Activated T-cell treated with anti-CD3 and anti-CD28 coated beads, Interleukin-2, amount 50 U/mL, for 24 hours (primary cell): Measurements from ENCODE around the gene ADSL.

Source experiments
- DNase-seq: peaks from one replicate; pipeline ENCODE4 v3.0.0-alpha.2; 2020
- H3K27ac Mint-ChIP-seq: 2 replicates; pipeline ENCODE4 v1.8.0; 2020; ENCODE audit warnings: mild to moderate bottlenecking, mixed read lengths
- H3K27me3 Mint-ChIP-seq: 2 replicates; pipeline ENCODE4 v1.8.0; 2020; ENCODE audit warnings: mixed read lengths
- H3K36me3 Mint-ChIP-seq: 2 replicates; pipeline ENCODE4 v1.8.0; 2020; ENCODE audit warnings: low read depth, mixed read lengths
- H3K4me1 Mint-ChIP-seq: 2 replicates; pipeline ENCODE4 v1.8.0; 2020; ENCODE audit warnings: low read depth, mixed read lengths
- H3K4me3 Mint-ChIP-seq: 2 replicates; pipeline ENCODE4 v1.8.0; 2020; ENCODE audit warnings: mild to moderate bottlenecking, moderate library complexity, mixed read lengths
- H3K9me3 Mint-ChIP-seq: 2 replicates; pipeline ENCODE4 v1.8.0; 2020; ENCODE audit warnings: mixed read lengths

The ADSL gene

DNA sequence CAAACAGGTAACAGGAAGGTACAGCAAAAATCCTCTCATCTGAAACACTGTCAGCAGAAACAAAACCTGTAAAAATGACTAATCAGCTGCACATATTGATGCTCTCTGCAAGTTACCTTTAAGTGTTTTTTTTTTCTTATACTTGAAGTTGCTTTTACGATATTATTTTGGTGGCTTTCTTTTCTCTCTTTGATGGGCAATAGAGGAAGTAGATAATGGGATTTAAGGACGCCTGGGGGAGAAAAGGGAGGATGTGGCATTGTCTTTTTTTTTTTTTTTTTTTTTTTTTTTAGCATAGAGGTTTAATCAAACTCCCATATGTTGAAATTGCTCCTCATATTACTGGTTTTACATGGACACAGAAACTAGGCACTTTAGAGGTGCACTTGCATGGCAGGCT lies 11.4 kb upstream of the ADSL start:
- Mint-ChIP-seq H3K4me1 (peaks cover 76% of the 10 kb centered on the region), H3K4me3 (peak overlapping the region; percentile 49), H3K27ac (peak overlapping the region; percentile 86), H3K27me3 (no peaks in the 10 kb centered on the region), H3K36me3 (peaks cover 6% of the 10 kb centered on the region), H3K9me3 (no peaks in the 10 kb centered on the region)
- no peak for DNase-seq

- Mint-ChIP-seq H3K36me3 (peaks cover 6% of the 10 kb centered on the region), H3K9me3 (no peaks in the 10 kb centered on the region), H3K27ac (peak overlapping the region; percentile 86), H3K27me3 (no peaks in the 10 kb centered on the region), H3K4me1 (peaks cover 74% of the 10 kb centered on the region), H3K4me3 (no peak overlapping the region)
- DNase-seq: no peak
These were observed 10.9 kb upstream of the ADSL start for GRCh38 chr22:40335358-40335757.

- Mint-ChIP-seq H3K4me1 (peaks cover 58% of the 10 kb centered on the region), H3K27ac (peak overlapping the region; percentile 30), H3K27me3 (no peaks in the 10 kb centered on the region)
These were observed 6.3 kb upstream of the ADSL start for GRCh38 chr22:40340044-40340443.

DNA sequence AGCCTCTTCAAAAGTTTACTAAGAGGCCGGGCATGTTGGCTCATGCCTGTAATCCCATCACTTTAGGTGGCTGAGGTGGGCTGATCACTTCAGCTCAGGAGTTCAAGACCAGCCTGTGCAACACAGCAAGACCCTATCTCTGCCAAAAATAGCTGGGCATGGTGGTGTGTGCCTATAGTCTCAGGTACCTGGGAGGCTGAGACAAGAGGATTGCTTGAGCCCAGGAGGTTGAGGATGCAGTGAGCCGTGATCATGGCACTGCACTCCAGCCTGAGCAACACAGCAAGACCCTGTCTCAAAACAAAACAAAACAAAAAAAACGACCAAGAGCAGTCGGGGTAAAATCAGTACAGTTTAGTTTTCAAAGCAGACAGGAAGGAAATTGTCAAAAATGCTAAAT lies 4.7 kb upstream of the ADSL start:
- Mint-ChIP-seq H3K4me3 (no peak overlapping the region), H3K4me1 (peaks cover 49% of the 10 kb centered on the region), H3K27me3 (no peaks in the 10 kb centered on the region), H3K27ac (peak overlapping the region; percentile 42), H3K36me3 (peaks cover 21% of the 10 kb centered on the region), H3K9me3 (no peaks in the 10 kb centered on the region)
- peak; percentile 19 for DNase-seq

More at GRCh38 chr22:40340044-40340443, 6.3 kb upstream of the ADSL start:
- Mint-ChIP-seq H3K4me3 (no peak overlapping the region), H3K36me3 (peaks cover 10% of the 10 kb centered on the region), H3K9me3 (no peaks in the 10 kb centered on the region)
- no peak for DNase-seq

DNA sequence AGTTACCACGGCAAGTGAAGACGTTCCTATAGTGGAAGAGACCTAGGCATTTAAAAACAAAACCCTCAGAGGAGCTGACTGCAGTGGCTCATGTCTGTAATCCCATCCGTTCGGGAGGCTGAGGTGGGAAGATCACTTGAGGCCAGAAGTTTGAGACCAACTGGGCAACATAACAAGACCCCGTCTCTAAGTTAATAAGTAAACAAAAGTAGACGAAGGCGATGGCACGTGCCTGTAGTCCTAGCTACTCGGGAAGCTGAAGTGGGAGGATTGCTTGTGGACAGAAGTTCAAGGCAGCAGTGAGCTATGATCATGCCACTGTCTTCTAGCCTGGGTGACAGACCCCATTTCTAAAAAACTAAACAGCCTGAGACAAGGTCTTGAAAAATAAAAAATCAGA lies 3.8 kb upstream of the ADSL start:
- H3K27me3 Mint-ChIP-seq: no peaks in the 10 kb centered on the region
- H3K4me1 Mint-ChIP-seq: peaks cover 47% of the 10 kb centered on the region
- H3K4me3 Mint-ChIP-seq: no peak overlapping the region

DNA sequence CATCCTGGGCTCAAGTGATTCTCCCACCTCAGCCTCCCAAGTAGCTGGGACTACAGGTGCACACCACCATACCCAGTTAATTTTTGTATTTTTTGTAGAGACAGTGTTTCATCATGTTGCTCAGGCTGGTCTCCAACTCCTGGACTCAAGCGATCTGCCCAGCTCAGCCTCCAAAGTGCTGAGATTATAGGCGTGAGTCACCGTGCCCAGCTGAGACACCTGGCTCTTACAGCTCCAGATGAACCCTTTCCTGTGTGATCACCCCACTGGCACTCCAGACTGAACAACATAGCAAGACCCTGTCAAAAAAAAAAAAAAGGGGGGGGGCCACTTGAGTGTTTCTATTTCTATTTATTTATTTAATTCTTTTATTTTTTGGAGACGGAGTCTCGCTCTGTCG lies 1.0 kb upstream of the ADSL start:
- Mint-ChIP-seq H3K4me1 (peaks cover 54% of the 10 kb centered on the region), H3K9me3 (no peaks in the 10 kb centered on the region), H3K27ac (peak overlapping the region; percentile 99), H3K36me3 (peaks cover 53% of the 10 kb centered on the region), H3K27me3 (no peaks in the 10 kb centered on the region), H3K4me3 (peak overlapping the region; percentile 99)
- peak; percentile 46 for DNase-seq

More for the DNA sequence above, 3.8 kb upstream of the ADSL start:
- H3K27ac Mint-ChIP-seq: peak overlapping the region; percentile 85
- H3K9me3 Mint-ChIP-seq: no peaks in the 10 kb centered on the region
- peaks cover 30% of the 10 kb centered on the region for H3K36me3 Mint-ChIP-seq
- peak; percentile 21 for DNase-seq

GRCh38 chr22:40345815-40346184 lies 500 bp upstream of the ADSL start:
- peaks cover 52% of the 10 kb centered on the region for H3K4me1 Mint-ChIP-seq
- peak overlapping the region; percentile 99 for H3K4me3 Mint-ChIP-seq
- no peaks in the 10 kb centered on the region for H3K9me3 Mint-ChIP-seq
- H3K27ac Mint-ChIP-seq: peak overlapping the region; percentile 99
- peaks cover 58% of the 10 kb centered on the region for H3K36me3 Mint-ChIP-seq
- no peaks in the 10 kb centered on the region for H3K27me3 Mint-ChIP-seq
- DNase-seq: peak; percentile 77

- no peak for DNase-seq
- Mint-ChIP-seq H3K4me1 (peaks cover 48% of the 10 kb centered on the region), H3K27me3 (no peaks in the 10 kb centered on the region), H3K4me3 (peak overlapping the region; percentile 99), H3K9me3 (no peaks in the 10 kb centered on the region), H3K36me3 (peaks cover 71% of the 10 kb centered on the region), H3K27ac (peak overlapping the region; percentile 99)
These were observed 1.0 kb downstream of the ADSL start for GRCh38 chr22:40347300-40347699.

- H3K27ac Mint-ChIP-seq: peak overlapping the region; percentile 99
- no peaks in the 10 kb centered on the region for H3K27me3 Mint-ChIP-seq
- peak overlapping the region; percentile 99 for H3K4me3 Mint-ChIP-seq
- H3K36me3 Mint-ChIP-seq: peaks cover 79% of the 10 kb centered on the region
- DNase-seq: peak; percentile 72
- no peaks in the 10 kb centered on the region for H3K9me3 Mint-ChIP-seq
- peaks cover 43% of the 10 kb centered on the region for H3K4me1 Mint-ChIP-seq
These were observed 1.8 kb downstream of the ADSL start for GRCh38 chr22:40348025-40348658.

- Mint-ChIP-seq H3K27me3 (no peaks in the 10 kb centered on the region), H3K36me3 (peaks cover 96% of the 10 kb centered on the region), H3K9me3 (no peaks in the 10 kb centered on the region), H3K4me3 (no peak overlapping the region), H3K4me1 (peaks cover 33% of the 10 kb centered on the region), H3K27ac (no peak overlapping the region)
- no peak for DNase-seq
These were observed 6.5 kb downstream of the ADSL start for GRCh38 chr22:40352763-40353162.

GRCh38 chr22:40361100-40361499 lies 14.8 kb downstream of the ADSL start:
- Mint-ChIP-seq H3K4me1 (peaks cover 7% of the 10 kb centered on the region), H3K4me3 (no peak overlapping the region), H3K9me3 (no peaks in the 10 kb centered on the region), H3K36me3 (peaks cover 100% of the 10 kb centered on the region), H3K27me3 (no peaks in the 10 kb centered on the region), H3K27ac (peak overlapping the region; percentile 16)
- DNase-seq: no peak

GRCh38 chr22:40363059-40363458 lies 16.8 kb downstream of the ADSL start:
- H3K4me3 Mint-ChIP-seq: no peak overlapping the region
- DNase-seq: no peak
- no peaks in the 10 kb centered on the region for H3K27me3 Mint-ChIP-seq
- peak overlapping the region; percentile 44 for H3K27ac Mint-ChIP-seq
- peaks cover 7% of the 10 kb centered on the region for H3K4me1 Mint-ChIP-seq
- H3K9me3 Mint-ChIP-seq: no peaks in the 10 kb centered on the region
- peaks cover 100% of the 10 kb centered on the region for H3K36me3 Mint-ChIP-seq

GRCh38 chr22:40364431-40364830 lies 18.1 kb downstream of the ADSL start:
- peak overlapping the region; percentile 86 for H3K27ac Mint-ChIP-seq
- H3K4me1 Mint-ChIP-seq: peaks cover 8% of the 10 kb centered on the region

DNA sequence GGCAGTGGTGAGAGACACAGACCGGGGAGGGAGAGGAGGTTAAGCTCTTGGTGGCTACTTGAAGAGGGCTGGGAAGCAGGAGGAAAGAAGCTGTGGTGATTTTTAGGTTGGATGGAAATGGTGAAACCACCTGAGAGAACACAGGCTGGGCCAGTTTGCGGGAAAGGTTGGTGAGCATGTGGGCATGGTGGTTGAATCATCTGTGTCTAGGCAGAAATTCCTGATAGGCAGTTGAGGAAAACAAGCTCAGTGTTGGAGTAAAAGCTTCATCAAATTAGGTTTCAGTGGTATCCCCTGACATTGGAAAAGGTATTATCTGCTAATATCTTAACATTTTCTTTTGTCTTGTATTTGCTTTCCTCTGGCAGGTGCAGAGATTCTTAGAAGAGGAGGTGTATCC lies 19.8 kb downstream of the ADSL start:
- Mint-ChIP-seq H3K4me3 (no peak overlapping the region), H3K4me1 (peaks cover 13% of the 10 kb centered on the region), H3K36me3 (peaks cover 92% of the 10 kb centered on the region), H3K27me3 (no peaks in the 10 kb centered on the region), H3K27ac (peak overlapping the region; percentile 86), H3K9me3 (no peaks in the 10 kb centered on the region)
- no peak for DNase-seq

More at GRCh38 chr22:40364431-40364830, 18.1 kb downstream of the ADSL start:
- Mint-ChIP-seq H3K27me3 (no peaks in the 10 kb centered on the region), H3K9me3 (no peaks in the 10 kb centered on the region), H3K4me3 (no peak overlapping the region), H3K36me3 (peaks cover 99% of the 10 kb centered on the region)
- DNase-seq: no peak

GRCh38 chr22:40367342-40367741 lies 21.0 kb downstream of the ADSL start:
- Mint-ChIP-seq H3K27ac (peak overlapping the region; percentile 17), H3K36me3 (peaks cover 86% of the 10 kb centered on the region), H3K27me3 (no peaks in the 10 kb centered on the region), H3K4me3 (no peak overlapping the region), H3K9me3 (no peaks in the 10 kb centered on the region), H3K4me1 (peaks cover 20% of the 10 kb centered on the region)
- no peak for DNase-seq

- H3K27me3 Mint-ChIP-seq: no peaks in the 10 kb centered on the region
- peaks cover 20% of the 10 kb centered on the region for H3K4me1 Mint-ChIP-seq
- peaks cover 86% of the 10 kb centered on the region for H3K36me3 Mint-ChIP-seq
- H3K4me3 Mint-ChIP-seq: no peak overlapping the region
- no peak for DNase-seq
- no peaks in the 10 kb centered on the region for H3K9me3 Mint-ChIP-seq
- H3K27ac Mint-ChIP-seq: peak overlapping the region; percentile 56
These were observed 21.7 kb downstream of the ADSL start for GRCh38 chr22:40368016-40368415.
